GM08714 (cell line): ENCODE measurements around the gene CREB5.

Source experiments
- H3K4me3 ChIP-seq: fragments of 200-500 bp; sonication (Bioruptor generic); 2 replicates; pipeline ENCODE4 v1.5.1; 2014; ENCODE audit warnings: mild to moderate bottlenecking, low read length, inconsistent platforms
- ZNF274 ChIP-seq: IDR thresholded peaks from 2 replicates; pipeline ENCODE4 v1.6.1; 2012; ENCODE audit warnings: mild to moderate bottlenecking, low read depth, low read length

Gene CREB5

DNA sequence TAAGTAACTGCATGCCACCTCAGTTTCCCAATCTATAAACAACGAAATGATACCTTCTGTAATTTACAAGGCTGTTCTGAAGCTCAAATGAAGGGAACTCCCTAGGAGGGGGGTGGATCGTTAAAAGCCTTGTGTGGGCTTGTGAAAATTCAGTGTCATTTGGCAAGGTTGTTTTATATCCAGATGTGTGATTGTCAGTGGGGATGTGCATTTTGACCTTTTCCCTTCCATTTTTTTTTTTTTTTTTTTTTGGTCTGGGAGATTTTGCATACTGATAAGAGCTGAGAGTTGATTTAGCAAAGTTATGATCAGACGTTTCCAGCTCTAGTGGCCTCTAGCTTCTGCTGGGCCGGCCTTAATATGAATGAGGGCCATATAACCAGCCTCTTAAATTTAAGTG is 22.8 kb downstream of the CREB5 start:
- no peak for TF ChIP-seq ZNF274
- H3K4me3 ChIP-seq, result no peak overlapping the region

DNA sequence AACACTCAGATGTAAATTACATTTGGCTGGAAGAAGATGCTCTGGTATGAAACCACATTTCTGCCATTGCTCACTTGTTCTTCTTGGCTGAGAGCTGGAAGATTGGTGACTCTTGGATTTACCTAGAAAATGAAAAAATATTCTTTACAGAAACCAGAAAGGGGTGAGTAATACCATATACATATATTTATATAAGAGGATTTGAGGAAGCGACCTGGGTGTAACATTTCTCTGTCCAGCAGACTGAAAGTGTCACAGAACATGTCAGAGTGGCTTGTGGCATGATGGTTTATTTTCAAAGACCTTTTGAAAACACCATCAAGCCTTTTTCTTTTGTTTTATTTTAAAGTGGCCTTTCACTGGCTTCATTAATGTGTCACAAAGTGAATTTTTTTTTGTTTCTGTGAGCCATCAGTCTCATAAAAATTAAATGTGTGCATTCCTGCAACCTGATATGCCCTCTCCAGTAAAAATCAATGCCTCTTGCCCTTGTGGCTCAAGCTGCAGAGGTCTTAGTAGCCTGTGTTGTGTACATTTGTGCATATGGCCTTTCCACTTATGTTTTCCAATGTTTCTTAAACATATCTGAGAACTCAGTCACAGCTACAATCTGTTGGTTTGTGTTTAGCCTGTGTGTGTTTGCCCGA is 23.5 kb downstream of the CREB5 start:
- no peak for TF ChIP-seq ZNF274
- no peak overlapping the region for H3K4me3 ChIP-seq

DNA sequence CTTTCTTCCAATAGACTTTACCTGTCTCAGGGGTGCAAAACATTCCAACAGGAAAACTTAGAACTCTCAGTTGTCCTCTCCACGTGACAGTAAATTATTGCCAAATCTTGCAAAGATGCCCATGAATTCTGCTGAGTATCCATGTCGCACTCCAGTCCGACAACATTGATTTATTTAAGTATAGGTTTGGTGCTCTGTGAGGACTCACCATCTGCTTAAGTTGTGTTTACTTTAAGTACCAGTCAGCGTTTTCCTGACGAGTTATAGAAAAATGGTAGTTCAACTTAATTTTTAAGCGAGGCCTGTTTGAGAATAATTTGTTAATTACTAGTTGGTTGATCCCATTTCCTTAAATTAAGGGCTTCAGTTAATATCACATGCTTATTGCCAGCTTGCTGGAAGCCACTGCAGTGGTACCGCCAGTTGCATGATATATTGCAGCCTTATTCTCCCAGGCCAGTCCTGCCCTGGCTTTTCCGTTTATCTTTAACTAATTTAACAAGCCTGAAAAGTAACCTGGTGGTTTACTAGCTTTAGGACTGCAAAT is 27.8 kb downstream of the CREB5 start:
- no peak for TF ChIP-seq ZNF274
- no peak overlapping the region for H3K4me3 ChIP-seq

DNA sequence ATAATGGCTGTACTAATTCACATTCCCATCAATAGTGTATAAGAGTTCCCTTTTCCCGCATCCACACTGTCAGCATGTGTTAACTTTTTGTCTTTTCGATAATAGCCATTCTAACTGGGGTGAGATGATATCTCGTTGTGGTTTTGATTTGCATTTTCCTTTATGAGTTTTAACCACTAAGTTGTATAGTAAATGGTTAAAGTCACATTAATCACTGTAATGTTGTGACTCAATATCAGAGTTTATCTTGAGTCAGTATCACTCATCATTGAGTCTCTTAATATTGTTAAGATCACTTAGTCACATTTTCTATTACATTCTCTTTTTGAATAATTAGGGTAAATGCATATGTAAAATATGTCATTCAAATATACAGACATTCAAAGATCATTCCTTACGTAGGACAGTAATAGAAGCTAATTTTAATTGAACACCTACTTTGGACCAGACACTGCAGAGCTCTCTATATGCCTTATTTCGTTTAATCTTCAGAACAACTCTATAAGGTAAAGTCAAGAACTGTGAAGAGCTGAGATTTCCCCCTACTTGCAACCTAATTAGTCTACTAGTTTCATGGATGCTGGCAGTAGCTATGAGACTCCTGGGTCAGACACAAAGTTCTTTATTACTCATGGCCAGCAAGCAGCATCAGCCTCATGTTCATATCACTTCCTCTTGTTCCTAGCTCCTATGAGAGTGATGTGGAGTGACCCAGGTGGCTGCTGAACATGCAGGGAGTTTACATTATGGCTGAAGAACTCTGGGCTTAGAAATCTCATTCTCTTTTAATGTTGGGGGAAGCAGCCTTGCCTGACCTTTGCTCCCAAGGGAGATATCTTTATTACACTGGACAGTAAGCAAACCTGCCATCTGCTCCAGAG is 30.5 kb downstream of the CREB5 start:
- no peak overlapping the region for H3K4me3 ChIP-seq
- no peak for TF ChIP-seq ZNF274

DNA sequence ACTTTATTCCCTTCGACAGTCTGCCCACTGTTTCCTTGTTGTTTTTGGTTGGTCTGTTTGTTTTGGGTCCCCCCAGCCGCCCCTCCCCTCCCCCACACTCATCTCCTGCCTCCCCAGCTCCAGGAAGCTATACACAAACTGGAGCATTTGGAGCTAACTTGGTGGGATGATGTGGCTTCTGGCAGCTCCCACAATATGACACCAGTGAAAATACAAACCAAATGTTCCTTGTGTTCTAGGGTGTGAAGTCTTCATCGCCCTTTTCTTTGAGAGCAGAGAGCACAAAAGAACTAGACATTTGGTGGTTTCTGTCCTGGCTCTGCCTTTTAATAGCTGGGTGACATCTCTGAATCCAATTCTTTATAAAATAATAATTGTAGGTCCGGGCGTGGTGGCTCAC is 33.8 kb downstream of the CREB5 start:
- no peak for TF ChIP-seq ZNF274
- no peak overlapping the region for H3K4me3 ChIP-seq

DNA sequence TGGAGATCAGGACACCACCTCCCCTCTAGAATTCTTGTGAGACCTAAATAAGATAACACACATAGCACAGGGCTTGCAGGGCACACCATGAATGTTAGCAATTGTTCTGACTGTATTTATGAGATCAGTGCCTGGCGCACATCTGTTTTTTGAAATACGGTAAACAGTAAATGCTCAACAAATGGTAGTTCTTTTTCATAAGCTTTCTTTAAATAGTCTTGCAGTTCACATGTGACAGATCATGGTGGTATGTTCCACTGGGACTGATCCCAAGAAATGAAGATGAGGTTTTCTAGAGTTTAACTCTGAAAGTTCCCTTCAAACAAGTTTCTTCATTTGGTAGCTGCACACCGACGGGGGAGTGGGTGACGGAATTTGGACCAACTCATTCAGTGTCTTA is 34.8 kb downstream of the CREB5 start:
- no peak for TF ChIP-seq ZNF274

DNA sequence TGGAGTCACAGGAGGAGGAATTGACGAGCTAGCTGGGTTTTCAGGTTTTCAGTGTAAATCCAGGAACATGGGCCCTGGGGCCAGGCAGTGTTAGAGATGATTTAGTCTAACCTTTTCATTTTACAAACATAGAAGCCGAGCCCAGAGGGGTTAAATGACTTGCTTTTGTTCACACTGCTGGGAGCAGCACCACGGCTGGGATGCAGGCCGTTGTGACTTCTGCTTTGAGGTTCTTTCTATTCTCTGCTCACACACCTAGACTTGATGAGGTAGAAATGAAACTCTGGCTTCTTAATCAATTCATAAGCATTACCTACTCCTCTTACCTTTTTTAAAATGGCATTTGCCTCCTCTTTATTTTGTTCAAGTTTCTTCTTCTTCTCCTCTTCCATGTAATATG is 36.4 kb downstream of the CREB5 start:
- TF ChIP-seq ZNF274, result no peak
- no peak overlapping the region for H3K4me3 ChIP-seq

More for the DNA sequence above, 34.8 kb downstream of the CREB5 start:
- H3K4me3 ChIP-seq, result no peak overlapping the region

DNA sequence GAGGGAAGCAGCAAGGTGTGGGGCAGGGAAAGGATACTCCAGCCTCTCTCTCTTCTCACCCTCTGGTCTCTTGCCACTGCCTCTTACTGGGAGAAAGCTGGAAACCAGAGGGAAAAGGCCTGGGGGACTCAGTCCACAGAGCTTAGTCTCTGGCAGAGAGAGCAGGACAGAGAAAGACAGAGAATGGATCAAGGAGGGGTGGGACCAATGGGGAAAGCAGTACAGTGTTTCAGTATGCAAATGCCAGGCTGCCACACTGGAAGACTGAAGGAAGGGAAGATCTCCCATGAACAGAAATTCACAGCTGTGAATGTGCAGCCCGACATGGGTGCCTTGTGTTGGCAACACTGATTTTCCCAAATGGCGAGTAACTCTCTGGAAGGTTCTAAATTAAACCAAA is 40.4 kb downstream of the CREB5 start:
- H3K4me3 ChIP-seq, result no peak overlapping the region
- TF ChIP-seq ZNF274, result no peak

DNA sequence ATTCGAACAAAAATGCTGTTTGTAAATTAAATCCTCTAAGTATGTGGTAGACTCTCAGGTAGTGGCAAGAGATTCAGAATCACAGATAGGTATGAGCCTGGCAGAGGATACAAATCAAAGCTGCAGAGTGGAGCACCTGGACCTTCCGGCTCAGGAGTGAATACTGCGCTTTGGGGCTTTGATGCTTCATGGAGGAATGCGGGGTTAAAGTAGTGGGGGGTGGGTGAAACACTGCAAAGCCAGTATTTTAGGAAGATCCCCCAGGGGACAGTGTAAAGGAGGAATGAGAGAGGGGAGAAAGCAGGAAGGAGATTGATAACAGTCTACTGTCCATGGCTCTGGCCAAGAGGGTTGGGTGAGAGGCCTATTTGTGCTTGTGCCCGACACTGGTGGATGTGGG is 43.2 kb downstream of the CREB5 start:
- H3K4me3 ChIP-seq, result no peak overlapping the region
- TF ChIP-seq ZNF274, result no peak

DNA sequence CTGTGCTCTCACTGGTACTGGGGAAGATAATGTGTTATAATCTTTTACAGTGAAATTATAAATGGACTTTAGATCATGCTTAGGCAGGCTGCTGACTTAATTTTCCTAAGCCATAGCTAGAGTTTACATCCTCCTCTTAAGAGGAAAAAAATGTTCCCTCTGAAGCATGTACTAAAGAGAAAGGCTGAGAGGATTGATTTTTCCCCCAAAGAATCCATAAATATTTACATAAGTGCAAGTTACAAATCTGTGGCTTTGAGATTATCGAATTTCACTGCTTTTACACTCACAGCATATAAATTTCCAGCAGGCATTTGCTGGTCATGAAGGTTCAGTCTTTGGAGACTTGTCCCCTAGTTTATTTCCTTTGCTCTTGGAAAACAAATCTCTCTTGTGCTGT is 43.7 kb downstream of the CREB5 start:
- H3K4me3 ChIP-seq, result no peak overlapping the region
- TF ChIP-seq ZNF274, result no peak

DNA sequence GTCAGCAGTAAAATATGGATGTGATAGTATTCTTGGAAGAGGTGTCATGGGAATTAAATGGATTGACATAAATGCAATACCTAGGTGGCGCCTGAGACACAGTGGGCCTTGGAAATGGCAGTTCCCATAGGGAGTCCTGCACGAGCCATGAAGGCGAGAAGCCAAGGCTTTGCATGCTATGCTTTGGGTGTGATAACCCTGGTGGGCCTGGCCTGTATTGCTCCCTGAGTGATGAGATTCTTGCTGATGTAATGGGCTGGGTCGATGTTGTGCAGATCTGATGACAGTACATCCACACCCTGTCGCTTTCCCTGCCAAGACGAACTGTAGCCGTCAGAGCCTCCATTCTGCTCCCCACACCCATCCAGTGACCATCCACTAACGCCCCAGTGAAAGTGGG is 46.4 kb downstream of the CREB5 start:
- H3K4me3 ChIP-seq, result no peak overlapping the region
- TF ChIP-seq ZNF274, result no peak

DNA sequence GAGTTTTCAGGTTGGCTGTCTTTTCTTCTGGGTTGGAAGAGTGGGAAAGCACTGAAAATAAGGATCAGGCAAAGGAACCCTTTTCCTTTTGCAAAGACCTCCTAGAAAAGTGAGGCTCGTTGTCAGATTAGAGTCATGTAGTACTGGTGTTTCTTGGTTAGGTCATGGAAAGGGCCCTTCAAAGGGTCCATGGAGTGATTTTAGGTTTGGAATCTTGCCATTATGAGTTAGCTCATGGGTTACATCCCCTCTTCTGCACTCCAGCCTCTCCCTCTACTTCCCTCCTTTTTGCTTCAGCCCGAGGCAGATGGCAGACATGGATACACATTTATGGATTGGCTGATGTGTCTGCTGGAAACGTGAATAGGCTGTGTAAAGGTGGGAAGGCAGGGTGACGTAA is 47.0 kb downstream of the CREB5 start:
- no peak for TF ChIP-seq ZNF274
- no peak overlapping the region for H3K4me3 ChIP-seq

DNA sequence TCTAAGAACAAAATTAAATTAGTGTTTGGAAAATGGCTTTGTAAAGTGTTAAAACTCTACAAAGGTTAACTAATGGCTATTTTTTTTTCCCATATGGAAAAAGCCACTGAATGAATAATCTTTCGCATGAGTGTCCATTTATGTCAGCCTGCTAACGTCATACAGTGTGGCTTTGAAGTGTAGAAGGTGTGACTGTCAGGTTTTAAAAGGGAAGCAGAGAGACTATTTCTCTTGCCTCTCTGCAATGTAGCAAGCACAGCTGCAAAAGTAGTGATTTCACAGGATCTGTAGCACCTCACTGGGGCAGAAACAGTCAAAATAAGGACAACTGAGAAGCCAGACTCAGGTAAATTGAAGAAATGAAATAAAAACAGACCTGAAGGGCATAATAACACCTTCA is 53.4 kb downstream of the CREB5 start:
- no peak for TF ChIP-seq ZNF274
- H3K4me3 ChIP-seq, result no peak overlapping the region

DNA sequence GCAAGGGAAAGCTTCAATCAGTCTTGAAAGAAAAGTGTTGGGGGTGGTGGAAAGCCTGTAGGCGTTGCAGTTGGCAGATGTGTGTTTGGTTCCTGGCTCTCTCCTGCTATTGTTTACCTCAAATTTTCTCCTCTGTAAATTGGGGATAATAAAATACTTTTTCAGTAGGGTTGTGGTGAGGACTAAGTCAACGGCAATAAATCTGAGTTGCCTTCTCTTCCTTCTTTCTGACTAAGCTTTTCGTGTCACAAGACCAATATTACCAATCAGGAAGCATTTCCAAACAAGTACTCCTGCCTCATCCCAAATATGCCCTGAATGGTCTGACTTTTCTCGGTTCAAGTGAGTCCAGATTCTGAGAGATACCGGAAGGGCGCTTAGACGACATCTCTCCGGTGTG is 54.0 kb downstream of the CREB5 start:
- no peak overlapping the region for H3K4me3 ChIP-seq
- TF ChIP-seq ZNF274, result no peak

DNA sequence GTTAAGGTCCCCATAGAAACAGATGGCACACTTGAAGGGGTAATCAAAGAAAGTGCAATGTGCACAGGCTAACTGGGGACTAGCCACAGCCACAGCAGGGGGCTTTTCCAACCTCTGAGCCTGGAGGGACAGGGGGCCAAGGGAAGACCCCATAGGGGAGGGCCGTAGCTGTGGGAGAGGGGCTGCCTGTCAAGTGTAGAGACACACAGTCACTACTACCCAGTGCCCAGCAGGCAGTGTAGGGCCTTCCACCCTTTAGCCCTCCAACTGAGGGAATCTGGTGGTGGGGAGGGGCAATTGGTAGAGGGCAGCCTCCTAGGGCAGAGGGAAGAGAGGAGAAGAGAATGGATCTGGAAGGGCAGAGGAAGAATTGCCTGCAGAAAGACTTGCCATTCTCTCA is 54.6 kb downstream of the CREB5 start:
- TF ChIP-seq ZNF274, result no peak

More for the DNA sequence above, 54.6 kb downstream of the CREB5 start:
- H3K4me3 ChIP-seq, result no peak overlapping the region
